Smooth muscle cell (in vitro differentiated cells): ENCODE results near the gene SNRPD3. TPM values are rescaled to one million over a fixed set of nuclear protein-coding genes. Genes with fewer than 3 reads are reported as not detected.

Experiments used
- DNase-seq: peaks from one replicate; lab custom pipeline; 2025; ENCODE audit not compliant: unreplicated experiment; lab: John Stamatoyannopoulos, UW
- H2AFZ ChIP-seq: fragments of 200-600 bp; sonication (generic); 2 replicates; pipeline ENCODE4 v1.6.0; 2016; ENCODE audit warnings: antibody characterized with exemption, low read depth, mild to moderate bottlenecking
- H3F3A ChIP-seq: fragments of 200-600 bp; sonication (generic); 2 replicates; pipeline ENCODE4 v1.6.0; 2017; ENCODE audit warnings: antibody characterized with exemption, low read depth
- H3K27ac ChIP-seq: fragments of 200-600 bp; sonication (generic); 2 replicates; pipeline ENCODE4 v1.5.1; 2016; ENCODE audit warnings: low read depth, mild to moderate bottlenecking
- H3K27me3 ChIP-seq: fragments of 200-600 bp; sonication (generic); 2 replicates; pipeline ENCODE4 v1.6.1; 2016; ENCODE audit warnings: low read depth, mild to moderate bottlenecking
- H3K36me3 ChIP-seq: fragments of 200-600 bp; sonication (generic); 2 replicates; pipeline ENCODE4 v1.5.1; 2016; ENCODE audit warnings: low read depth
- H3K4me1 ChIP-seq: fragments of 200-600 bp; sonication (generic); 2 replicates; pipeline ENCODE4 v1.5.1; 2016; ENCODE audit warnings: low read depth
- H3K4me2 ChIP-seq: fragments of 200-600 bp; sonication (generic); 2 replicates; pipeline ENCODE4 v1.6.0; 2016; ENCODE audit warnings: mild to moderate bottlenecking
- H3K4me3 ChIP-seq: fragments of 200-600 bp; sonication (generic); 2 replicates; pipeline ENCODE4 v1.5.1; 2016; ENCODE audit warnings: mild to moderate bottlenecking
- H3K79me2 ChIP-seq: fragments of 200-600 bp; sonication (generic); 2 replicates; pipeline ENCODE4 v1.6.0; 2016; ENCODE audit warnings: low read depth, mild to moderate bottlenecking
- H3K9ac ChIP-seq: fragments of 200-600 bp; sonication (generic); 2 replicates; pipeline ENCODE4 v1.6.0; 2016; ENCODE audit warnings: low read depth
- H3K9me3 ChIP-seq: fragments of 200-600 bp; sonication (generic); replicated peaks from 2 replicates; pipeline ENCODE4 v1.5.1; 2016; ENCODE audit warnings: low read depth
- H4K20me1 ChIP-seq: fragments of 200-600 bp; sonication (generic); 2 replicates; pipeline ENCODE4 v1.6.0; 2016; ENCODE audit warnings: low read depth
- CTCF ChIP-seq: fragments of 200-600 bp; sonication (generic); IDR thresholded peaks from 2 replicates; pipeline ENCODE4 v1.5.1; 2017; ENCODE audit warnings: borderline replicate concordance, mild to moderate bottlenecking, antibody characterized with exemption; ENCODE audit not compliant: insufficient read depth, poor library complexity, severe bottlenecking
- WGBS: methylation state at CpG from one replicate; pipeline ENCODE4 v1.1.7; 2016; ENCODE audit warnings: low lambda C conversion rate; 5-methylcytosine and 5-hydroxymethylcytosine counted together
- polyA plus RNA-seq: library from polyadenylated mRNA; unstranded; fragments of >200 nt; fragmentation: Nextera tagmentation; extraction: Ambion mirVana; gene quantifications from 2 replicates; pipeline ENCODE4 v1.2.1, GENCODE V29; 2016
- total RNA-seq: library from RNA; depleted of rRNA; stranded (reverse); fragments of >200 nt; gene quantifications from 2 replicates; pipeline ENCODE4 v1.2.3, GENCODE V29; 2014

The SNRPD3 gene
- total and polyA plus RNA-seq, 2 experiments from 2014 or later: 97.6 to 114 TPM

DNA sequence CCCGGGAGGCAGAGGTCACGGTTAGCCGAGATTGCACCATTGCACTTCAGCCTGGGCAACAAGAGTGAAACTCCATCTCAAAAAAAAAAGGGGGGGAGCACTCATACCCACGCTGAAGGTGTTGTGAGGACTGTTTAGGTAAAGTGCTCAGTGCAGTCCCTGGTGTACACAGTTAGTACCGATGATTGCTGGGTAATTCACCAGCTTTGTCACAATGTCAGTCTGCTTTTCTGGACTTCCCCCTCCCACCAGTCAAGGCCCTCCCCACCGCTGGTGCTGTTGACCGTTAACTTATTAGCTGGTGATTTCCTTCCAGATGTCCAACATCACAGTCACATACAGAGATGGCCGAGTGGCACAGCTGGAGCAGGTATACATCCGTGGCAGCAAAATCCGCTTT, 11.9 kb downstream of the SNRPD3 start:
- no peak for DNase-seq
- Histone ChIP-seq H3K79me2 (peaks cover 42% of the 10 kb centered on the region), H3K36me3 (peaks cover 14% of the 10 kb centered on the region), H3K27me3 (no peaks in the 10 kb centered on the region), H3K9ac (no peak overlapping the region), H3K4me2 (no peak overlapping the region), H4K20me1 (peaks cover 71% of the 10 kb centered on the region), H3K4me3 (no peak overlapping the region), H3K27ac (no peak overlapping the region), H3K4me1 (no peaks in the 10 kb centered on the region), H3K9me3 (no peaks in the 10 kb centered on the region), H3F3A (peaks cover 3% of the 10 kb centered on the region), H2AFZ (no peak overlapping the region)
- 96% methylated on average over 10 of the region's 10 CpGs for WGBS
- no peak for TF ChIP-seq CTCF

DNA sequence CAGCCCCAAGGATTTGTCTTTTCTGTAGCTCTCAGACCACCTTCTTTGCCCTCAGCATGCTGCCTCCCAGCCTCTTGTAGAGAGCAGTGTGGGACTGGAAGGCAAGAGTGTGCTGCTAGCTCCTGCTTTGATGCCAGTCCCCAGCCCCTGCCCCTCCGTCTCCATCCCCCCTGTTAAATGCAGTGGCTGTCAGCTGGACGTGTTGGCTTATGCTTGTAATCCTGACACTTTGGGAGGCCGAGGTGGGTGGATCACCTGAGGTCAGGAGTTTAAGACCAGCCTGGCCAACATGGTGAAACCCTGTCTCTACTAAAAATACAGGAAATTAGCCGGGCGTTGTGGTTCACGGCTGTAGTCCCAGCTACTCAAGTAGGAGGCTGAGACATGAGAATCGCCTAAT, 15.5 kb downstream of the SNRPD3 start:
- H3K9me3 ChIP-seq: no peaks in the 10 kb centered on the region
- 97% methylated on average over 7 of the region's 7 CpGs for WGBS
- no peak for TF ChIP-seq CTCF
- peaks cover 7% of the 10 kb centered on the region for H3K79me2 ChIP-seq
- peaks cover 28% of the 10 kb centered on the region for H3K36me3 ChIP-seq
- no peak overlapping the region for H3K4me3 ChIP-seq
- peaks cover 35% of the 10 kb centered on the region for H4K20me1 ChIP-seq
- H3K27ac ChIP-seq: no peak overlapping the region
- DNase-seq: no peak
- no peak overlapping the region for H3K4me2 ChIP-seq
- no peak overlapping the region for H3K9ac ChIP-seq
- H3K27me3 ChIP-seq: no peaks in the 10 kb centered on the region
- peaks cover 2% of the 10 kb centered on the region for H3F3A ChIP-seq
- no peak overlapping the region for H2AFZ ChIP-seq
- H3K4me1 ChIP-seq: no peaks in the 10 kb centered on the region

DNA sequence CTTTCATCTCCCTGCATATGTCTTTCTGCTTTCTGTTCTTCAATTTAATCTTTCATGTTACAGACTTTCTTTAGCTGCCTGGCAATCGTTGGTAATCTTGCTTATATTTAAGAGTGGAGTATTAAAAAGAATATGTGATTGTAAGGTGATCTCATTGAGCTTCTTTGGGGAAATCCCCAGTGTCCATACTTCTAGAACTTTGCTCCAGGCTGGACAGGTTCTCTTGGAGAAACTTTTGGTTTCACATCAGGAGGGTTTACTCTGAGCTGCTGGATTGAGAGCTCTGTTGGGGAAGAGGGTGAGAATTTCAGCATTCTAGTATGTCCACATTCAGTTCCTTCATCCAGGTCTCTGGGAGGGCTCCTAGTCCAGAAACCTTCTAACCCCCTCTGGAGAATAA, 21.0 kb downstream of the SNRPD3 start:
- H3K4me2 ChIP-seq: no peak overlapping the region
- no peaks in the 10 kb centered on the region for H3K4me1 ChIP-seq
- H3K36me3 ChIP-seq: peaks cover 19% of the 10 kb centered on the region
- TF ChIP-seq CTCF: no peak
- WGBS: 100% methylated on average over 1 of the region's 1 CpG
- no peaks in the 10 kb centered on the region for H3K27me3 ChIP-seq
- H3K27ac ChIP-seq: no peak overlapping the region
- no peaks in the 10 kb centered on the region for H3K9me3 ChIP-seq
- H3K79me2 ChIP-seq: no peaks in the 10 kb centered on the region
- DNase-seq: no peak
- no peaks in the 10 kb centered on the region for H4K20me1 ChIP-seq
- no peak overlapping the region for H3K9ac ChIP-seq
- peaks cover 28% of the 10 kb centered on the region for H3F3A ChIP-seq
- H3K4me3 ChIP-seq: no peak overlapping the region
- H2AFZ ChIP-seq: no peak overlapping the region
